ENCODE measurements around the gene NDOR1.
"Not testable (repeated sequence)": the region's sequence is repeated elsewhere in the genome, so short reads cannot be mapped to it uniquely, and the experiment has no call there.

DNA sequence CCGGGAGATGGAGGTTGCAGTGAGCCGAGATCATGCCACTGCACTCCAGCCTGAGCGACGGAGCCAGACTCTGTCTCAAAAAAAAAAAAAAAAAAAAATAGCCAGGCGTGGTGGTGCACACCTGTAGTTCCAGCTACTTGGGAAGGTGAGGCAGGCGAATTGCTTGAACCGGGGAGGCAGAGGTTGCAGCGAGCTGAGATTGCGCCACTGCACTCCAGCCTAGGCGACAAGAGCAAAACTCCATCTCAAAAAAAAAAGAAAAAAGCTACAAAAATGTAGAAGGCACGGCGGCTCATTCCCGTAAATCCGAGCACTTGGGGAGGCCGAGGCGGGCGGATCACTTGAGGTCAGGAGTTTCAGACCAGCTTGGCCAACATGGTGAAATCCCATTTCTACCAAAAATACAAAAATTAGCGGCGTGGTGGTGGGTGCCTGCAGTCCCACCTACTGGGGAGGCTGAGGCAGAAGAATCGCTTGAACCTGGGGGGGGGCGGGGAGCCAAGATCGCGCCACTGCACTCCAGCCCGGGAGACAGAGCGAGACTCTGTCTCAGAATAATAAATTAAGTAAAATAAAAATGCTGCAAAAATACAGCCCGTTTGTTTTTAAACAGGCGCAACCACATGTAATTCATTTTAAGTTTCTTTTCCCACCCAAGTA lies 34.2 kb downstream of the NDOR1 start:
- TF ChIP-seq, protein P1, sequence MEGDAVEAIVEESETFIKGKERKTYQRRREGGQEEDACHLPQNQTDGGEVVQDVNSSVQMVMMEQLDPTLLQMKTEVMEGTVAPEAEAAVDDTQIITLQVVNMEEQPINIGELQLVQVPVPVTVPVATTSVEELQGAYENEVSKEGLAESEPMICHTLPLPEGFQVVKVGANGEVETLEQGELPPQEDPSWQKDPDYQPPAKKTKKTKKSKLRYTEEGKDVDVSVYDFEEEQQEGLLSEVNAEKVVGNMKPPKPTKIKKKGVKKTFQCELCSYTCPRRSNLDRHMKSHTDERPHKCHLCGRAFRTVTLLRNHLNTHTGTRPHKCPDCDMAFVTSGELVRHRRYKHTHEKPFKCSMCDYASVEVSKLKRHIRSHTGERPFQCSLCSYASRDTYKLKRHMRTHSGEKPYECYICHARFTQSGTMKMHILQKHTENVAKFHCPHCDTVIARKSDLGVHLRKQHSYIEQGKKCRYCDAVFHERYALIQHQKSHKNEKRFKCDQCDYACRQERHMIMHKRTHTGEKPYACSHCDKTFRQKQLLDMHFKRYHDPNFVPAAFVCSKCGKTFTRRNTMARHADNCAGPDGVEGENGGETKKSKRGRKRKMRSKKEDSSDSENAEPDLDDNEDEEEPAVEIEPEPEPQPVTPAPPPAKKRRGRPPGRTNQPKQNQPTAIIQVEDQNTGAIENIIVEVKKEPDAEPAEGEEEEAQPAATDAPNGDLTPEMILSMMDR (conservative IDR thresholded peaks at IDR 0.05; ENCODE audit: low read length), result not testable (repeated sequence)
- not testable (repeated sequence) for TF ChIP-seq EZH2phosphoT487 (IDR thresholded peaks at IDR 0.05; ENCODE audit: borderline replicate concordance)

All from Loucy (cell line).